WTC11 (cell line): ENCODE results near the gene FGFR4. TPM values are rescaled to one million over a fixed set of nuclear protein-coding genes. Genes with fewer than 3 reads are reported as not detected.

Experiments used
- ATAC-seq: fragments of 200-7000 bp; cut with Tn5 transposase; 2 replicates; pipeline ENCODE4 v1.10.0; 2021; ENCODE audit warnings: mild to moderate bottlenecking, moderate library complexity
- CTCF ChIA-PET: fragments of 300-600 bp; sonication (Branson Sonifier 250); formaldehyde crosslinking; loops from one replicate; lab custom pipeline; 2021; ENCODE audit warnings: antibody characterized with exemption; lab: Charles Lee
- POLR2A ChIA-PET: fragments of 350-600 bp; sonication (Branson Sonifier 250); formaldehyde crosslinking; loops from one replicate; lab custom pipeline; 2021; ENCODE audit warnings: antibody characterized with exemption; lab: Charles Lee
- DNase-seq: peaks from one replicate; pipeline ENCODE4 v3.0.0; 2021; ENCODE audit warnings: low spot score
- H3K27ac Mint-ChIP-seq: 2 replicates; pipeline ENCODE4 v1.8.0; 2021; ENCODE audit warnings: mixed read lengths
- H3K27me3 Mint-ChIP-seq: 2 replicates; pipeline ENCODE4 v1.8.0; 2021; ENCODE audit warnings: low read depth, mild to moderate bottlenecking, moderate library complexity, mixed read lengths
- H3K36me3 Mint-ChIP-seq: 2 replicates; pipeline ENCODE4 v1.8.0; 2021; ENCODE audit warnings: mixed read lengths
- H3K4me1 Mint-ChIP-seq: 2 replicates; pipeline ENCODE4 v1.8.0; 2022; ENCODE audit warnings: mixed read lengths
- H3K4me3 Mint-ChIP-seq: 2 replicates; pipeline ENCODE4 v1.8.0; 2021; ENCODE audit warnings: mild to moderate bottlenecking, moderate library complexity, mixed read lengths
- H3K9me3 Mint-ChIP-seq: 2 replicates; pipeline ENCODE4 v1.8.0; 2021; ENCODE audit warnings: mixed read lengths
- ATF1 ChIP-seq: sonication (generic); formaldehyde crosslinking; IDR thresholded peaks from 2 replicates; pipeline ENCODE4 v1.8.1; 2023; ENCODE audit warnings: mild to moderate bottlenecking, moderate library complexity, missing genetic modification reagents
- CREB1 ChIP-seq: sonication (generic); formaldehyde crosslinking; IDR thresholded peaks from 2 replicates; pipeline ENCODE4 v1.8.0; 2023; ENCODE audit warnings: mild to moderate bottlenecking, missing genetic modification reagents
- E2F5 ChIP-seq: sonication (generic); formaldehyde crosslinking; IDR thresholded peaks from 2 replicates; pipeline ENCODE4 v1.8.1; 2022; ENCODE audit warnings: mild to moderate bottlenecking, moderate library complexity, missing genetic modification reagents
- JAZF1 ChIP-seq: fragments of 250-450 bp; sonication (Bioruptor Pico); IDR thresholded peaks from 2 replicates; pipeline ENCODE4 v1.9.0; 2021; ENCODE audit warnings: moderate library complexity, mild to moderate bottlenecking, inconsistent platforms
- JUN ChIP-seq: sonication (generic); formaldehyde crosslinking; IDR thresholded peaks from 2 replicates; pipeline ENCODE4 v1.8.0; 2023; ENCODE audit warnings: mild to moderate bottlenecking, missing genetic modification reagents
- MXD4 ChIP-seq: fragments of 250-450 bp; sonication (Bioruptor Pico); IDR thresholded peaks from 2 replicates; pipeline ENCODE4 v1.8.0; 2021; ENCODE audit warnings: mild to moderate bottlenecking, moderate library complexity, borderline replicate concordance
- NFATC4 ChIP-seq: fragments of 250-450 bp; sonication (Bioruptor Pico); IDR thresholded peaks from 2 replicates; pipeline ENCODE4 v1.9.0; 2021; ENCODE audit warnings: mild to moderate bottlenecking
- NFE2L1 ChIP-seq: sonication (generic); formaldehyde crosslinking; IDR thresholded peaks from 2 replicates; pipeline ENCODE4 v1.8.1; 2023; ENCODE audit warnings: missing genetic modification reagents
- NFYB ChIP-seq: sonication (generic); formaldehyde crosslinking; conservative IDR thresholded peaks from 2 replicates; pipeline ENCODE4 v1.8.0; 2022; ENCODE audit warnings: low read depth, missing genetic modification reagents
- OVOL2 ChIP-seq: fragments of 250-450 bp; sonication (Bioruptor Pico); IDR thresholded peaks from 2 replicates; pipeline ENCODE4 v1.9.0; 2021; ENCODE audit warnings: mild to moderate bottlenecking, borderline replicate concordance
- PRDM15 ChIP-seq: sonication (generic); formaldehyde crosslinking; IDR thresholded peaks from 2 replicates; pipeline ENCODE4 v1.8.0; 2022; ENCODE audit warnings: missing genetic modification reagents
- SP1 ChIP-seq: sonication (generic); formaldehyde crosslinking; conservative IDR thresholded peaks from 2 replicates; pipeline ENCODE4 v1.8.1; 2022; ENCODE audit warnings: missing genetic modification reagents
- ZNF138 ChIP-seq: sonication (generic); formaldehyde crosslinking; conservative IDR thresholded peaks from 2 replicates; pipeline ENCODE4 v1.8.1; 2022; ENCODE audit warnings: mild to moderate bottlenecking, moderate library complexity, missing genetic modification reagents
- total RNA-seq: library from RNA; stranded (reverse); gene quantifications from 3 replicates; pipeline ENCODE4 v1.2.3, GENCODE V29; 2021
- TF ChIP-seq, protein P1 (sequence below): sonication (generic); formaldehyde crosslinking; IDR thresholded peaks from 2 replicates; pipeline ENCODE4 v1.8.1; 2023; ENCODE audit warnings: mild to moderate bottlenecking, missing genetic modification reagents, borderline replicate concordance
- TF ChIP-seq, protein P2 (sequence below): sonication (generic); formaldehyde crosslinking; IDR thresholded peaks from 2 replicates; pipeline ENCODE4 v1.8.1; 2022; ENCODE audit warnings: low read depth, mild to moderate bottlenecking, moderate library complexity, missing genetic modification reagents, borderline replicate concordance
- TF ChIP-seq, protein P3 (sequence below): fragments of 250-450 bp; sonication (Bioruptor Pico); IDR thresholded peaks from 2 replicates; pipeline ENCODE4 v1.9.0; 2021; ENCODE audit warnings: mild to moderate bottlenecking
- TF ChIP-seq, protein P4 (sequence below): sonication (generic); formaldehyde crosslinking; IDR thresholded peaks from 2 replicates; pipeline ENCODE4 v1.8.1; 2023; ENCODE audit warnings: mild to moderate bottlenecking, missing genetic modification reagents

Gene FGFR4
- total RNA-seq, 1 experiment from 2014 or later, result 108 TPM

GRCh38 chr5:177130211-177131018 is 43.7 kb downstream of the FGFR4 start (continued):
- TF ChIP-seq CREB1 (CRISPR knock-in tag), result no peak
- TF ChIP-seq ZNF138 (CRISPR knock-in tag), result no peak
- no peak for TF ChIP-seq OVOL2 (CRISPR knock-in tag)
- TF ChIP-seq E2F5 (CRISPR knock-in tag), result no peak
- TF ChIP-seq MXD4 (CRISPR knock-in tag), result no peak
- TF ChIP-seq, protein P1, sequence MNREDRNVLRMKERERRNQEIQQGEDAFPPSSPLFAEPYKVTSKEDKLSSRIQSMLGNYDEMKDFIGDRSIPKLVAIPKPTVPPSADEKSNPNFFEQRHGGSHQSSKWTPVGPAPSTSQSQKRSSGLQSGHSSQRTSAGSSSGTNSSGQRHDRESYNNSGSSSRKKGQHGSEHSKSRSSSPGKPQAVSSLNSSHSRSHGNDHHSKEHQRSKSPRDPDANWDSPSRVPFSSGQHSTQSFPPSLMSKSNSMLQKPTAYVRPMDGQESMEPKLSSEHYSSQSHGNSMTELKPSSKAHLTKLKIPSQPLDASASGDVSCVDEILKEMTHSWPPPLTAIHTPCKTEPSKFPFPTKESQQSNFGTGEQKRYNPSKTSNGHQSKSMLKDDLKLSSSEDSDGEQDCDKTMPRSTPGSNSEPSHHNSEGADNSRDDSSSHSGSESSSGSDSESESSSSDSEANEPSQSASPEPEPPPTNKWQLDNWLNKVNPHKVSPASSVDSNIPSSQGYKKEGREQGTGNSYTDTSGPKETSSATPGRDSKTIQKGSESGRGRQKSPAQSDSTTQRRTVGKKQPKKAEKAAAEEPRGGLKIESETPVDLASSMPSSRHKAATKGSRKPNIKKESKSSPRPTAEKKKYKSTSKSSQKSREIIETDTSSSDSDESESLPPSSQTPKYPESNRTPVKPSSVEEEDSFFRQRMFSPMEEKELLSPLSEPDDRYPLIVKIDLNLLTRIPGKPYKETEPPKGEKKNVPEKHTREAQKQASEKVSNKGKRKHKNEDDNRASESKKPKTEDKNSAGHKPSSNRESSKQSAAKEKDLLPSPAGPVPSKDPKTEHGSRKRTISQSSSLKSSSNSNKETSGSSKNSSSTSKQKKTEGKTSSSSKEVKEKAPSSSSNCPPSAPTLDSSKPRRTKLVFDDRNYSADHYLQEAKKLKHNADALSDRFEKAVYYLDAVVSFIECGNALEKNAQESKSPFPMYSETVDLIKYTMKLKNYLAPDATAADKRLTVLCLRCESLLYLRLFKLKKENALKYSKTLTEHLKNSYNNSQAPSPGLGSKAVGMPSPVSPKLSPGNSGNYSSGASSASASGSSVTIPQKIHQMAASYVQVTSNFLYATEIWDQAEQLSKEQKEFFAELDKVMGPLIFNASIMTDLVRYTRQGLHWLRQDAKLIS (CRISPR knock-in tag), result no peak
- TF ChIP-seq SP1, result no peak
- no peak for TF ChIP-seq PRDM15
- no peak for TF ChIP-seq NFATC4 (CRISPR knock-in tag)
- TF ChIP-seq, all 79 proteins: peak for 0

- CTCF ChIA-PET, result interaction anchor here (0.6 to 3.4 kb wide), 7 partner anchors 8 to 260 kb away, joined by 3 to 22 read pairs (median 5); partner anchors contain the start of gene FGFR4
- DNase-seq (no peak), ATAC-seq (no peak)
- TF ChIP-seq ATF1 (CRISPR knock-in tag) (0 out of 2 replicates have a peak, but pooled peaks have one; percentile 37), NFYB (CRISPR knock-in tag) (no peak)
- Mint-ChIP-seq H3K9me3 (no peaks in the 10 kb centered on the region), H3K4me1 (peaks cover 33% of the 10 kb centered on the region), H3K4me3 (peak overlapping the region; percentile 85), H3K36me3 (peaks cover 14% of the 10 kb centered on the region), H3K27me3 (no peaks in the 10 kb centered on the region; the same call in 1 of the 2 replicates), H3K27ac (0 out of 2 replicates have a peak overlapping the region, but pooled peaks have one; percentile 9)
- POLR2A ChIA-PET, result interaction anchor here (1.2 kb wide), 1 partner anchor 317 kb away, joined by 3 read pairs; no protein-coding TSS in a partner anchor
Measured at GRCh38 chr5:177131019-177131320, 44.3 kb downstream of the FGFR4 start.

- Mint-ChIP-seq H3K4me3 (peak overlapping the region; percentile 85), H3K36me3 (peaks cover 20% of the 10 kb centered on the region), H3K27me3 (no peaks in the 10 kb centered on the region; the same call in 1 of the 2 replicates), H3K27ac (peak overlapping the region; percentile 73), H3K9me3 (no peaks in the 10 kb centered on the region), H3K4me1 (peaks cover 39% of the 10 kb centered on the region)
- ChIA-PET CTCF (interaction anchor here (0.5 to 3.4 kb wide), 8 partner anchors 7 to 259 kb away, joined by 3 to 22 read pairs (median 4); partner anchors contain the start of gene FGFR4), POLR2A (interaction anchor here (1.2 to 1.6 kb wide), 4 partner anchors 18 to 316 kb away, joined by 3 to 4 read pairs (median 4); partner anchors contain the start of gene FGFR4)
- DNase-seq (peak; percentile 41), ATAC-seq (peak; percentile 1; the same call in 1 of the 2 replicates)
- TF ChIP-seq, protein P2, sequence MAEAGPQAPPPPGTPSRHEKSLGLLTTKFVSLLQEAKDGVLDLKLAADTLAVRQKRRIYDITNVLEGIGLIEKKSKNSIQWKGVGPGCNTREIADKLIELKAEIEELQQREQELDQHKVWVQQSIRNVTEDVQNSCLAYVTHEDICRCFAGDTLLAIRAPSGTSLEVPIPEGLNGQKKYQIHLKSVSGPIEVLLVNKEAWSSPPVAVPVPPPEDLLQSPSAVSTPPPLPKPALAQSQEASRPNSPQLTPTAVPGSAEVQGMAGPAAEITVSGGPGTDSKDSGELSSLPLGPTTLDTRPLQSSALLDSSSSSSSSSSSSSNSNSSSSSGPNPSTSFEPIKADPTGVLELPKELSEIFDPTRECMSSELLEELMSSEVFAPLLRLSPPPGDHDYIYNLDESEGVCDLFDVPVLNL (CRISPR knock-in tag), result 0 out of 2 replicates have a peak, but pooled peaks have one; percentile 9
- TF ChIP-seq JUN (CRISPR knock-in tag) (no peak), NFE2L1 (CRISPR knock-in tag) (peak; percentile 54; the same call in 1 of the 2 replicates), ATF1 (CRISPR knock-in tag) (no peak), JAZF1 (CRISPR knock-in tag) (no peak)
- TF ChIP-seq, protein P3, sequence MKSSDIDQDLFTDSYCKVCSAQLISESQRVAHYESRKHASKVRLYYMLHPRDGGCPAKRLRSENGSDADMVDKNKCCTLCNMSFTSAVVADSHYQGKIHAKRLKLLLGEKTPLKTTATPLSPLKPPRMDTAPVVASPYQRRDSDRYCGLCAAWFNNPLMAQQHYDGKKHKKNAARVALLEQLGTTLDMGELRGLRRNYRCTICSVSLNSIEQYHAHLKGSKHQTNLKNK (CRISPR knock-in tag), result no peak
- TF ChIP-seq, protein P4, sequence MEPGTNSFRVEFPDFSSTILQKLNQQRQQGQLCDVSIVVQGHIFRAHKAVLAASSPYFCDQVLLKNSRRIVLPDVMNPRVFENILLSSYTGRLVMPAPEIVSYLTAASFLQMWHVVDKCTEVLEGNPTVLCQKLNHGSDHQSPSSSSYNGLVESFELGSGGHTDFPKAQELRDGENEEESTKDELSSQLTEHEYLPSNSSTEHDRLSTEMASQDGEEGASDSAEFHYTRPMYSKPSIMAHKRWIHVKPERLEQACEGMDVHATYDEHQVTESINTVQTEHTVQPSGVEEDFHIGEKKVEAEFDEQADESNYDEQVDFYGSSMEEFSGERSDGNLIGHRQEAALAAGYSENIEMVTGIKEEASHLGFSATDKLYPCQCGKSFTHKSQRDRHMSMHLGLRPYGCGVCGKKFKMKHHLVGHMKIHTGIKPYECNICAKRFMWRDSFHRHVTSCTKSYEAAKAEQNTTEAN, result 0 out of 2 replicates have a peak, but pooled peaks have one; percentile 44
Measured at GRCh38 chr5:177131352-177132135, 44.8 kb downstream of the FGFR4 start.
